ENCODE results near the gene FAM120AOS. TPM values are rescaled to one million over a fixed set of nuclear protein-coding genes. Genes with fewer than 3 reads are reported as not detected.
A peak's percentile ranks its signal among the peaks of the same experiment; 100 is the strongest.

The FAM120AOS gene
- total RNA-seq, 1 experiment from 2014 or later: 27.8 TPM

- H3K4me2 ChIP-seq: 0 out of 2 replicates have a peak overlapping the region, but pooled peaks have one; percentile 12
- 0 out of 2 replicates have a peak, but pooled peaks cover 9% of the 10 kb centered on the region for H3F3A ChIP-seq (ENCODE audit: insufficient read depth, low read depth)
- H3K4me3 ChIP-seq: no peak overlapping the region
- DNase-seq: no peak
- intact Hi-C loops (cut with micrococcal nuclease; ENCODE audit: unreplicated experiment): no loop called here
- peaks cover 40% of the 10 kb centered on the region for H3K36me3 ChIP-seq (ENCODE audit: low read depth)
- no peaks in the 10 kb centered on the region for H3K27me3 ChIP-seq (ENCODE audit: insufficient read depth, low read depth)
- BruUV-seq (replicated peaks): no TSS peak
- TF ChIP-seq CTCF (conservative IDR thresholded peaks at IDR 0.05) (no peak), EZH2 (IDR thresholded peaks at IDR 0.05; ENCODE audit: low read depth) (no peak)
- peaks cover 21% of the 10 kb centered on the region for H3K79me2 ChIP-seq (ENCODE audit: low read depth)
- no peaks in the 10 kb centered on the region for H3K9me3 ChIP-seq (ENCODE audit: insufficient read depth, low read depth)
- H3K9me2 ChIP-seq (ENCODE audit: insufficient read depth): no peaks in the 10 kb centered on the region
- no peak overlapping the region for H3K27ac ChIP-seq
- no peak overlapping the region for H2AFZ ChIP-seq
- POLR2A ChIA-PET (ENCODE audit: unreplicated experiment): no interaction called here
- CTCF ChIA-PET: no interaction called here
- H4K20me1 ChIP-seq (ENCODE audit: insufficient read depth): peaks cover 11% of the 10 kb centered on the region; the same call in 1 of the 2 replicates
- H3K4me1 ChIP-seq (replicated peaks; ENCODE audit: insufficient read depth): peaks cover 11% of the 10 kb centered on the region; the same call in 1 of the 2 replicates
These were observed 47.4 kb upstream of the FAM120AOS start for GRCh38 chr9:93500571-93501298.

- Histone ChIP-seq H3K4me1 (replicated peaks; ENCODE audit: insufficient read depth) (no peaks in the 10 kb centered on the region), H3K27me3 (ENCODE audit: insufficient read depth, low read depth) (no peaks in the 10 kb centered on the region), H3K79me2 (ENCODE audit: low read depth) (peaks cover 22% of the 10 kb centered on the region; the same call in 1 of the 2 replicates), H4K20me1 (ENCODE audit: insufficient read depth) (peaks cover 10% of the 10 kb centered on the region; the same call in 1 of the 2 replicates), H3K27ac (no peak overlapping the region), H3K4me2 (no peak overlapping the region), H3K4me3 (no peak overlapping the region), H3K9me2 (ENCODE audit: insufficient read depth) (no peaks in the 10 kb centered on the region), H3K9me3 (ENCODE audit: insufficient read depth, low read depth) (no peaks in the 10 kb centered on the region), H2AFZ (no peak overlapping the region), H3K36me3 (ENCODE audit: low read depth) (peaks cover 25% of the 10 kb centered on the region), H3F3A (ENCODE audit: insufficient read depth, low read depth) (no peaks in the 10 kb centered on the region)
- intact Hi-C loops (cut with micrococcal nuclease; ENCODE audit: unreplicated experiment): no loop called here
- no peak for DNase-seq
- CTCF ChIA-PET: no interaction called here
- TF ChIP-seq EZH2 (IDR thresholded peaks at IDR 0.05; ENCODE audit: low read depth) (no peak), CTCF (conservative IDR thresholded peaks at IDR 0.05) (no peak)
- POLR2A ChIA-PET (ENCODE audit: unreplicated experiment): no interaction called here
- no TSS peak for BruUV-seq (replicated peaks)
These were observed 42.9 kb upstream of the FAM120AOS start for GRCh38 chr9:93496285-93496684.

- H3K36me3 ChIP-seq (ENCODE audit: low read depth): peaks cover 34% of the 10 kb centered on the region
- CTCF ChIA-PET: no interaction called here
- H3K9me2 ChIP-seq (ENCODE audit: insufficient read depth): no peaks in the 10 kb centered on the region
- no peaks in the 10 kb centered on the region for H3K27me3 ChIP-seq (ENCODE audit: insufficient read depth, low read depth)
- no peaks in the 10 kb centered on the region for H3K4me1 ChIP-seq (replicated peaks; ENCODE audit: insufficient read depth)
- H2AFZ ChIP-seq: no peak overlapping the region
- H3F3A ChIP-seq (ENCODE audit: insufficient read depth, low read depth): no peaks in the 10 kb centered on the region
- no peaks in the 10 kb centered on the region for H3K9me3 ChIP-seq (ENCODE audit: insufficient read depth, low read depth)
- H3K4me2 ChIP-seq: no peak overlapping the region
- H4K20me1 ChIP-seq (ENCODE audit: insufficient read depth): peaks cover 10% of the 10 kb centered on the region; the same call in 1 of the 2 replicates
- H3K27ac ChIP-seq: no peak overlapping the region
- POLR2A ChIA-PET (ENCODE audit: unreplicated experiment): no interaction called here
- peaks cover 41% of the 10 kb centered on the region for H3K79me2 ChIP-seq (ENCODE audit: low read depth)
- TF ChIP-seq EZH2 (IDR thresholded peaks at IDR 0.05; ENCODE audit: low read depth) (no peak), CTCF (conservative IDR thresholded peaks at IDR 0.05) (no peak)
- BruUV-seq (replicated peaks): no TSS peak
- no peak for DNase-seq
- no peak overlapping the region for H3K4me3 ChIP-seq
- intact Hi-C loops (cut with micrococcal nuclease; ENCODE audit: unreplicated experiment): no loop called here
These were observed 40.6 kb upstream of the FAM120AOS start for GRCh38 chr9:93493949-93494348.
